HL-60 (cell line): ENCODE measurements around the gene OR9Q1.

Source experiments
- POLR2AphosphoS5 ChIP-seq: IDR thresholded peaks from 2 replicates; pipeline ENCODE4 v1.6.1; 2012; ENCODE audit warnings: low read depth
- TF ChIP-seq, protein P1 (sequence below): IDR thresholded peaks from one replicate; pipeline ENCODE4 v1.5.1; 2011; ENCODE audit warnings: low read length, control low read depth, inconsistent platforms; ENCODE audit not compliant: insufficient read depth

DNA sequence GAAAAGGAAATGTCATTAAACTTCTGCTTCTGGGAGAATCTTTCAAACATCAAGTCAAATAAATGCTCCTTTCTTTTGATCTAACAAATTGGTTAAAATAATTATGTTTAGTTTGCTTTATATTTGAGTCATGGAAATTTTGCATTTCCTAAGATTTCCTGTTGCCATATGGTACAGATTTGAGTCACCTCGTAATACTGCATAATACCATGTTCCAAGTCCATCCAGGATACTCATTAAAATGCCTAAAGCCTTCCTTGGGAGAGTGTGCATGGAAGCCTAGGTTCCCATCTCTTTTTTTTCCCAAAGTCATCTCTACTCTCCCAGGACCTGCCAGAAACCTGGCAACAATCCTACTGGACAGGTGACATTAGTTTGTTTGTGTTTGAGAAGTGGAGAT, 97.4 kb downstream of the OR9Q1 start:
- TF ChIP-seq, protein P1, sequence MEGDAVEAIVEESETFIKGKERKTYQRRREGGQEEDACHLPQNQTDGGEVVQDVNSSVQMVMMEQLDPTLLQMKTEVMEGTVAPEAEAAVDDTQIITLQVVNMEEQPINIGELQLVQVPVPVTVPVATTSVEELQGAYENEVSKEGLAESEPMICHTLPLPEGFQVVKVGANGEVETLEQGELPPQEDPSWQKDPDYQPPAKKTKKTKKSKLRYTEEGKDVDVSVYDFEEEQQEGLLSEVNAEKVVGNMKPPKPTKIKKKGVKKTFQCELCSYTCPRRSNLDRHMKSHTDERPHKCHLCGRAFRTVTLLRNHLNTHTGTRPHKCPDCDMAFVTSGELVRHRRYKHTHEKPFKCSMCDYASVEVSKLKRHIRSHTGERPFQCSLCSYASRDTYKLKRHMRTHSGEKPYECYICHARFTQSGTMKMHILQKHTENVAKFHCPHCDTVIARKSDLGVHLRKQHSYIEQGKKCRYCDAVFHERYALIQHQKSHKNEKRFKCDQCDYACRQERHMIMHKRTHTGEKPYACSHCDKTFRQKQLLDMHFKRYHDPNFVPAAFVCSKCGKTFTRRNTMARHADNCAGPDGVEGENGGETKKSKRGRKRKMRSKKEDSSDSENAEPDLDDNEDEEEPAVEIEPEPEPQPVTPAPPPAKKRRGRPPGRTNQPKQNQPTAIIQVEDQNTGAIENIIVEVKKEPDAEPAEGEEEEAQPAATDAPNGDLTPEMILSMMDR, result no peak
- TF ChIP-seq POLR2AphosphoS5, result no peak
